SK-N-SH treated with all-trans-retinoic acid at 6 μM for 48 hours (cell line): ENCODE results near the gene CLIC1.

Experiments used
- RARB ChIP-seq: fragments of 250-450 bp; sonication (Bioruptor Pico); IDR thresholded peaks from 2 replicates; pipeline ENCODE4 v1.8.0; 2021; ENCODE audit warnings: mild to moderate bottlenecking, moderate library complexity
- ZFP30 ChIP-seq: fragments of 450-650 bp; formaldehyde crosslinking; IDR thresholded peaks from 2 replicates; pipeline ENCODE4 v1.5.0; 2022; ENCODE audit warnings: mild to moderate bottlenecking, moderate library complexity
- ZNF565 ChIP-seq: fragments of 450-650 bp; formaldehyde crosslinking; conservative IDR thresholded peaks from 2 replicates; pipeline ENCODE4 v1.5.0; 2020; ENCODE audit warnings: low read depth, mild to moderate bottlenecking, moderate library complexity
- TF ChIP-seq, protein P1 (sequence below): fragments of 250-450 bp; sonication (Bioruptor Pico); IDR thresholded peaks from 2 replicates; pipeline ENCODE4 v1.5.0; 2020; ENCODE audit warnings: mild to moderate bottlenecking, moderate library complexity
- TF ChIP-seq, protein P2 (sequence below): fragments of 250-450 bp; sonication (Bioruptor Pico); IDR thresholded peaks from 2 replicates; pipeline ENCODE4 v1.5.1; 2020; ENCODE audit warnings: low read depth, mild to moderate bottlenecking, moderate library complexity

DNA sequence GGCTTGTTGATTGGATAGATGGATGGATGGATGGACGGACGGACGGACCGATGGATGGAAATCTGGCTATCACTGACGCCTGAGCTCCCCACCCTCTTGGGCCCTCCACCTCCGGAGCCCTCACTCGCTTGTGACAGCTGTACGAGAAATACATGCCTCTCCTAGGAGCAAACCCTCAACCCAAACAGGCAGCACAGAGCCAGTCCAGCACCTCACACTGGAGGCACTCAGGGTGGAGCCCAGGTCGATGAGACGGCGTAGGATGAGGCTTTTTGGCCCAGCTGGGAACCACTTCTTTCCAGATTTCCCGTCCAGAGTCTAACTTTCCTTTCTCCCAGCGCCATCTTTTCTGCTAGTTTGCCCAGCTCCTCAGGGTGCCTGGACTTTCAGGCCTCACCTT, 52.7 kb downstream of the CLIC1 start:
- TF ChIP-seq RARB (CRISPR knock-in tag) (no peak), ZFP30 (CRISPR knock-in tag) (no peak), ZNF565 (no peak)
- TF ChIP-seq, protein P1, sequence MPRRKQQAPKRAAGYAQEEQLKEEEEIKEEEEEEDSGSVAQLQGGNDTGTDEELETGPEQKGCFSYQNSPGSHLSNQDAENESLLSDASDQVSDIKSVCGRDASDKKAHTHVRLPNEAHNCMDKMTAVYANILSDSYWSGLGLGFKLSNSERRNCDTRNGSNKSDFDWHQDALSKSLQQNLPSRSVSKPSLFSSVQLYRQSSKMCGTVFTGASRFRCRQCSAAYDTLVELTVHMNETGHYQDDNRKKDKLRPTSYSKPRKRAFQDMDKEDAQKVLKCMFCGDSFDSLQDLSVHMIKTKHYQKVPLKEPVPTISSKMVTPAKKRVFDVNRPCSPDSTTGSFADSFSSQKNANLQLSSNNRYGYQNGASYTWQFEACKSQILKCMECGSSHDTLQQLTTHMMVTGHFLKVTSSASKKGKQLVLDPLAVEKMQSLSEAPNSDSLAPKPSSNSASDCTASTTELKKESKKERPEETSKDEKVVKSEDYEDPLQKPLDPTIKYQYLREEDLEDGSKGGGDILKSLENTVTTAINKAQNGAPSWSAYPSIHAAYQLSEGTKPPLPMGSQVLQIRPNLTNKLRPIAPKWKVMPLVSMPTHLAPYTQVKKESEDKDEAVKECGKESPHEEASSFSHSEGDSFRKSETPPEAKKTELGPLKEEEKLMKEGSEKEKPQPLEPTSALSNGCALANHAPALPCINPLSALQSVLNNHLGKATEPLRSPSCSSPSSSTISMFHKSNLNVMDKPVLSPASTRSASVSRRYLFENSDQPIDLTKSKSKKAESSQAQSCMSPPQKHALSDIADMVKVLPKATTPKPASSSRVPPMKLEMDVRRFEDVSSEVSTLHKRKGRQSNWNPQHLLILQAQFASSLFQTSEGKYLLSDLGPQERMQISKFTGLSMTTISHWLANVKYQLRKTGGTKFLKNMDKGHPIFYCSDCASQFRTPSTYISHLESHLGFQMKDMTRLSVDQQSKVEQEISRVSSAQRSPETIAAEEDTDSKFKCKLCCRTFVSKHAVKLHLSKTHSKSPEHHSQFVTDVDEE (CRISPR knock-in tag) = no peak
- TF ChIP-seq, protein P2, sequence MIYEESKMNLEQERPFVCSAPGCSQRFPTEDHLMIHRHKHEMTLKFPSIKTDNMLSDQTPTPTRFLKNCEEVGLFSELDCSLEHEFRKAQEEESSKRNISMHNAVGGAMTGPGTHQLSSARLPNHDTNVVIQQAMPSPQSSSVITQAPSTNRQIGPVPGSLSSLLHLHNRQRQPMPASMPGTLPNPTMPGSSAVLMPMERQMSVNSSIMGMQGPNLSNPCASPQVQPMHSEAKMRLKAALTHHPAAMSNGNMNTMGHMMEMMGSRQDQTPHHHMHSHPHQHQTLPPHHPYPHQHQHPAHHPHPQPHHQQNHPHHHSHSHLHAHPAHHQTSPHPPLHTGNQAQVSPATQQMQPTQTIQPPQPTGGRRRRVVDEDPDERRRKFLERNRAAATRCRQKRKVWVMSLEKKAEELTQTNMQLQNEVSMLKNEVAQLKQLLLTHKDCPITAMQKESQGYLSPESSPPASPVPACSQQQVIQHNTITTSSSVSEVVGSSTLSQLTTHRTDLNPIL = no peak
